HCT116 (cell line): Measurements from ENCODE around the gene RBM23. TPM values are rescaled to one million over a fixed set of nuclear protein-coding genes. Genes with fewer than 3 reads are reported as not detected.
"Not testable (repeated sequence)": the region's sequence is repeated elsewhere in the genome, so short reads cannot be mapped to it uniquely, and the experiment has no call there.

Source experiments
- ATAC-seq: fragments of 200-7000 bp; cut with Tn5 transposase; 2 replicates; pipeline ENCODE4 v1.9.1; 2020; ENCODE audit warnings: mild to moderate bottlenecking, moderate library complexity
- BruUV-seq: library from RNA; stranded (reverse); fragments of 400-500 nt; replicated peaks from 2 replicates; lab custom pipeline; 2021; lab: Mats Ljungman, UMichigan
- CTCF ChIA-PET: fragments of 300-600 bp; sonication (Branson Sonifier 250); formaldehyde crosslinking; loops from one replicate; lab custom pipeline; 2021; ENCODE audit warnings: antibody characterized with exemption; lab: Charles Lee
- POLR2A ChIA-PET: fragments of 300-600, 350-600 bp; sonication (Branson Sonifier 250); formaldehyde crosslinking; loops from one replicate; lab custom pipeline; 2021; ENCODE audit warnings: antibody characterized with exemption; lab: Charles Lee
- RAD21 ChIA-PET, 2 experiments: fragments of 300-600 bp; sonication (Branson Sonifier 250); formaldehyde crosslinking; loops; one replicate each; lab custom pipeline; 2023; ENCODE audit warnings: low total read pairs in 2 of 2; ENCODE audit not compliant: uncharacterized antibody in 2 of 2, unreplicated experiment in 2 of 2, low non-redundant PET in 1 of 2; lab: Charles Lee
- DNase-seq: peaks from one replicate; pipeline ENCODE4 v3.0.0-alpha.2; 2010; ENCODE audit warnings: low read depth, low spot score
- H2AFZ ChIP-seq: fragments of 200-600 bp; shearing (Covaris generic), sonication (generic); 2 replicates; pipeline ENCODE4 v1.6.1; 2017; ENCODE audit warnings: low read depth, mixed run types, mixed read lengths, antibody characterized with exemption, low read length; ENCODE audit not compliant: poor library complexity, severe bottlenecking
- H3K27ac ChIP-seq: 2 replicates; pipeline ENCODE4 v1.5.1; 2012; ENCODE audit warnings: low read depth, low read length
- H3K27me3 ChIP-seq: fragments of 200-600 bp; sonication (generic); 2 replicates; pipeline ENCODE4 v1.6.1; 2016; ENCODE audit warnings: mixed run types, low read length, mixed read lengths; ENCODE audit not compliant: insufficient read depth
- H3K36me3 ChIP-seq, 2 experiments: fragments of 200-500 bp in 1 of 2; fragments of 200-600 bp in 1 of 2; sonication (Bioruptor generic) in 1 of 2; sonication (generic) in 1 of 2; 2 replicates each; pipeline versions ENCODE4 v1.5.1 to v1.6.1; 2014 to 2016; ENCODE audit warnings: low read length in 2 of 2, inconsistent platforms in 1 of 2, mixed read lengths in 1 of 2, mixed run types in 1 of 2; ENCODE audit not compliant: insufficient read depth in 2 of 2, control insufficient read depth in 1 of 2
- H3K4me1 ChIP-seq, 2 experiments: fragments of 200-600 bp in 1 of 2; sonication (generic) in 1 of 2; 2 replicates each; pipeline versions ENCODE4 v1.5.1 to v1.6.1; 2012 to 2017; ENCODE audit warnings: low read length in 2 of 2, inconsistent platforms in 1 of 2, mild to moderate bottlenecking in 1 of 2, mixed read lengths in 1 of 2, mixed run types in 1 of 2, moderate library complexity in 1 of 2; ENCODE audit not compliant: insufficient read depth in 2 of 2, control insufficient read depth in 1 of 2
- H3K4me2 ChIP-seq: fragments of 200-600 bp; sonication (generic); 2 replicates; pipeline ENCODE4 v1.6.1; 2017; ENCODE audit warnings: mixed run types, low read length, mixed read lengths
- H3K4me3 ChIP-seq, 2 experiments: fragments of 200-600 bp in 1 of 2; sonication (generic) in 1 of 2; replicated peaks in 1 of 2; 2 replicates each; pipeline ENCODE4 v1.5.1; 2011 to 2016; ENCODE audit warnings: low read length in 2 of 2, control low read depth in 1 of 2, low read depth in 1 of 2, mild to moderate bottlenecking in 1 of 2, mixed read lengths in 1 of 2, mixed run types in 1 of 2
- H3K79me2 ChIP-seq: fragments of 200-600 bp; sonication (generic); 2 replicates; pipeline ENCODE4 v1.6.1; 2017; ENCODE audit warnings: mild to moderate bottlenecking, mixed run types, low read length, moderate library complexity, mixed read lengths; ENCODE audit not compliant: insufficient read depth
- H3K9ac ChIP-seq: fragments of 200-600 bp; sonication (generic); 2 replicates; pipeline ENCODE4 v1.6.1; 2016; ENCODE audit warnings: low read length, mixed read lengths
- H3K9me2 ChIP-seq: fragments of 200-600 bp; sonication (generic), shearing (Covaris generic); 2 replicates; pipeline ENCODE4 v1.6.1; 2017; ENCODE audit warnings: mixed run types, mild to moderate bottlenecking, moderate library complexity; ENCODE audit not compliant: insufficient read depth
- H3K9me3 ChIP-seq, 2 experiments: fragments of 200-500 bp in 1 of 2; fragments of 200-600 bp in 1 of 2; sonication (Bioruptor generic) in 1 of 2; sonication (generic) in 1 of 2; 2 replicates each; pipeline ENCODE4 v1.6.1; 2014 to 2017; ENCODE audit warnings: low read length in 2 of 2, mixed read lengths in 2 of 2, inconsistent platforms in 1 of 2, low read depth in 1 of 2, mild to moderate bottlenecking in 1 of 2, mixed run types in 1 of 2, moderate library complexity in 1 of 2; ENCODE audit not compliant: control insufficient read depth in 1 of 2, insufficient read depth in 1 of 2
- H4K20me1 ChIP-seq: fragments of 200-600 bp; sonication (generic), shearing (Covaris generic); 2 replicates; pipeline ENCODE4 v1.6.1; 2017; ENCODE audit warnings: mixed run types, mild to moderate bottlenecking, moderate library complexity; ENCODE audit not compliant: insufficient read depth
- CBX3 ChIP-seq: IDR thresholded peaks from 2 replicates; pipeline ENCODE4 v1.6.1; 2012; ENCODE audit warnings: low read depth
- POLR2A ChIP-seq: IDR thresholded peaks from 2 replicates; pipeline ENCODE4 v1.7.0; 2011; ENCODE audit warnings: borderline replicate concordance; ENCODE audit not compliant: insufficient read depth, insufficient read length; ENCODE audit errors: extremely low read depth
- intact Hi-C: fragments of 100-400 bp; cut with micrococcal nuclease; formaldehyde crosslinking; loops from 2 replicates; pipeline ENCODE4 v1.10.0; 2022
- total RNA-seq: library from RNA; stranded (reverse); gene quantifications from one replicate; pipeline ENCODE4 v1.2.1, GENCODE V29; 2021; ENCODE audit not compliant: unreplicated experiment
- TF ChIP-seq, protein P1 (sequence below): IDR thresholded peaks from 2 replicates; pipeline ENCODE4 v1.6.1; 2012
- TF ChIP-seq, protein P2 (sequence below), 3 experiments: fragments of 200-600 bp in 1 of 3; sonication (generic) in 1 of 3; IDR thresholded peaks in 2 of 3; conservative IDR thresholded peaks in 1 of 3; 2 replicates each; pipeline ENCODE4 v1.5.1; 2012 to 2017; ENCODE audit warnings: low read depth in 2 of 3, low read length in 2 of 3, antibody characterized with exemption in 1 of 3, borderline replicate concordance in 1 of 3, control low read depth in 1 of 3, mild to moderate bottlenecking in 1 of 3, mixed read lengths in 1 of 3, mixed run types in 1 of 3, moderate library complexity in 1 of 3; ENCODE audit not compliant: insufficient read depth in 1 of 3

RBM23 gene
- total RNA-seq, 1 experiment from 2014 or later, result 67.2 TPM

- TF ChIP-seq POLR2A, result no peak
- TF ChIP-seq, protein P1, sequence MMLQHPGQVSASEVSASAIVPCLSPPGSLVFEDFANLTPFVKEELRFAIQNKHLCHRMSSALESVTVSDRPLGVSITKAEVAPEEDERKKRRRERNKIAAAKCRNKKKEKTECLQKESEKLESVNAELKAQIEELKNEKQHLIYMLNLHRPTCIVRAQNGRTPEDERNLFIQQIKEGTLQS, result no peak
- TF ChIP-seq CBX3, result no peak
- TF ChIP-seq, protein P2, sequence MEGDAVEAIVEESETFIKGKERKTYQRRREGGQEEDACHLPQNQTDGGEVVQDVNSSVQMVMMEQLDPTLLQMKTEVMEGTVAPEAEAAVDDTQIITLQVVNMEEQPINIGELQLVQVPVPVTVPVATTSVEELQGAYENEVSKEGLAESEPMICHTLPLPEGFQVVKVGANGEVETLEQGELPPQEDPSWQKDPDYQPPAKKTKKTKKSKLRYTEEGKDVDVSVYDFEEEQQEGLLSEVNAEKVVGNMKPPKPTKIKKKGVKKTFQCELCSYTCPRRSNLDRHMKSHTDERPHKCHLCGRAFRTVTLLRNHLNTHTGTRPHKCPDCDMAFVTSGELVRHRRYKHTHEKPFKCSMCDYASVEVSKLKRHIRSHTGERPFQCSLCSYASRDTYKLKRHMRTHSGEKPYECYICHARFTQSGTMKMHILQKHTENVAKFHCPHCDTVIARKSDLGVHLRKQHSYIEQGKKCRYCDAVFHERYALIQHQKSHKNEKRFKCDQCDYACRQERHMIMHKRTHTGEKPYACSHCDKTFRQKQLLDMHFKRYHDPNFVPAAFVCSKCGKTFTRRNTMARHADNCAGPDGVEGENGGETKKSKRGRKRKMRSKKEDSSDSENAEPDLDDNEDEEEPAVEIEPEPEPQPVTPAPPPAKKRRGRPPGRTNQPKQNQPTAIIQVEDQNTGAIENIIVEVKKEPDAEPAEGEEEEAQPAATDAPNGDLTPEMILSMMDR (IDR thresholded peaks at IDR 0.05 in 2 of 3, conservative IDR thresholded peaks at IDR 0.05 in 1 of 3; ENCODE audit: borderline replicate concordance in 1 of 3, insufficient read depth in 1 of 3, low read depth in 2 of 3, low read length in 2 of 3), result no peak
- ChIA-PET CTCF (interaction anchor here (0.6 to 5.6 kb wide), 17 partner anchors 9 to 293 kb away, joined by 3 to 41 read pairs (median 6); partner anchors contain the start of genes ACIN1 and LRP10), POLR2A (interaction anchor here (1.2 to 1.3 kb wide), 2 partner anchors 195 to 201 kb away, joined by 5 read pairs; no protein-coding TSS in a partner anchor), RAD21 (interaction anchor here (0.6 to 2.2 kb wide), 6 partner anchors 19 to 291 kb away, joined by 3 to 8 read pairs (median 4); partner anchors contain the start of gene LRP10 (in 1 of the 2))
- H3K79me2 ChIP-seq, result no peaks in the 10 kb centered on the region
- H3K9me3 ChIP-seq, result no peaks in the 10 kb centered on the region
- H3K27ac ChIP-seq, result peak overlapping the region; percentile 42; the same call in 1 of the 2 replicates
- peak overlapping the region; percentile 95 for H2AFZ ChIP-seq
- intact Hi-C loops, result loop anchor here (1.0 to 2.0 kb wide), 2 partner anchors 86 to 194 kb away; partner anchors contain the start of gene OXA1L
- no peaks in the 10 kb centered on the region for H3K9me2 ChIP-seq
- H3K4me3 ChIP-seq, result no peak overlapping the region
- BruUV-seq, result no TSS peak
- no peak for DNase-seq
- peak overlapping the region; percentile 91 for H3K4me2 ChIP-seq
- H3K27me3 ChIP-seq, result no peaks in the 10 kb centered on the region
- ATAC-seq, result no peak
- H4K20me1 ChIP-seq, result no peaks in the 10 kb centered on the region
- peaks cover 3 to 19% of the 10 kb centered on the region in 2 experiments; a peak in 2 of 4 replicates for H3K4me1 ChIP-seq
- no peaks in the 10 kb centered on the region for H3K36me3 ChIP-seq
- H3K9ac ChIP-seq, result peak overlapping the region; percentile 53; the same call in 1 of the 2 replicates
These were observed 66.4 kb downstream of the RBM23 start for GRCh38 chr14:22852599-22852939.

DNA sequence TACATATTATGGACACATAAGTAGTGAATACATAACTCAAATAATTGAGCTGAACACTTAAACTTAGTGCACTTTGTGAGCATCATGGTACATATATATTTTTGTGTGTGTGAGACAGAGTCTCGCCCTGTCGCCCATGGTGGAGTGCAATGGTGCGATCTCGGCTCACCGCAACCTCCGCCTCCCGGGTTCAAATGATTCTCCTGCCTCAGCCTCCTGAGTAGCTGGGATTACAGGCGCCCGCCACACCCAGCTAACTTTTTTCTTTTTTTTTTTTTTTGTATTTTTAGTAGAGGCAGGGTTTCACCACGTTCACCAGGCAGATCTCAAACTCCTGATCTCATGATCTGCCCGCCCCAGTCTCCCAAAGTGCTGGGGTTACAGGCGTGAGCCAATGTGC, 66.8 kb downstream of the RBM23 start:
- CTCF ChIA-PET, result interaction anchor here (0.6 to 5.6 kb wide), 17 partner anchors 9 to 292 kb away, joined by 3 to 41 read pairs (median 6); partner anchors contain the start of genes ACIN1 and LRP10
- RAD21 ChIA-PET, result interaction anchor here (0.6 to 2.2 kb wide), 7 partner anchors 19 to 290 kb away, joined by 3 to 8 read pairs (median 3); partner anchors contain the start of gene LRP10 (in 1 of the 2)
- H3K27ac ChIP-seq, H3K9me2 ChIP-seq, H3K36me3 ChIP-seq, BruUV-seq, H2AFZ ChIP-seq, DNase-seq, H3K27me3 ChIP-seq, H3K4me2 ChIP-seq, H3K9ac ChIP-seq, H4K20me1 ChIP-seq, H3K9me3 ChIP-seq, H3K79me2 ChIP-seq, H3K4me3 ChIP-seq, ATAC-seq: not testable (repeated sequence)
- POLR2A ChIA-PET, result interaction anchor here (0.7 to 1.3 kb wide), 3 partner anchors 28 to 201 kb away, joined by 3 to 5 read pairs (median 5); no protein-coding TSS in a partner anchor
- intact Hi-C loops, result loop anchor here (1.0 to 2.0 kb wide), 2 partner anchors 85 to 194 kb away; partner anchors contain the start of gene OXA1L
- H3K4me1 ChIP-seq, result peaks cover 3 to 19% of the 10 kb centered on the region in 2 experiments; a peak in 2 of 4 replicates
